RWPE1 (cell line): Measurements from ENCODE around the gene CERS2.

Experiments
- CTCF ChIA-PET: fragments of 350-600 bp; sonication (Branson Sonifier 250); formaldehyde crosslinking; extraction: SDS; loops from one replicate; lab custom pipeline; 2021; lab: Yijun Ruan, JAX
- POLR2A ChIA-PET: fragments of 400-600 bp; formaldehyde crosslinking; extraction: SDS; loops from one replicate; lab custom pipeline; 2020; ENCODE audit warnings: antibody characterized with exemption; ENCODE audit not compliant: low non-redundant PET; lab: Yijun Ruan, JAX
- DNase-seq: peaks from one replicate; pipeline ENCODE4 v3.0.0; 2012; ENCODE audit warnings: low spot score
- H3K27ac ChIP-seq: fragments of 450-650 bp; 2 replicates; pipeline ENCODE4 v1.5.1; 2017
- TF ChIP-seq, protein P1 (sequence below): fragments of 450-650 bp; conservative IDR thresholded peaks from 2 replicates; pipeline ENCODE4 v1.5.1; 2017; ENCODE audit warnings: low read depth, mild to moderate bottlenecking

CERS2 gene

DNA sequence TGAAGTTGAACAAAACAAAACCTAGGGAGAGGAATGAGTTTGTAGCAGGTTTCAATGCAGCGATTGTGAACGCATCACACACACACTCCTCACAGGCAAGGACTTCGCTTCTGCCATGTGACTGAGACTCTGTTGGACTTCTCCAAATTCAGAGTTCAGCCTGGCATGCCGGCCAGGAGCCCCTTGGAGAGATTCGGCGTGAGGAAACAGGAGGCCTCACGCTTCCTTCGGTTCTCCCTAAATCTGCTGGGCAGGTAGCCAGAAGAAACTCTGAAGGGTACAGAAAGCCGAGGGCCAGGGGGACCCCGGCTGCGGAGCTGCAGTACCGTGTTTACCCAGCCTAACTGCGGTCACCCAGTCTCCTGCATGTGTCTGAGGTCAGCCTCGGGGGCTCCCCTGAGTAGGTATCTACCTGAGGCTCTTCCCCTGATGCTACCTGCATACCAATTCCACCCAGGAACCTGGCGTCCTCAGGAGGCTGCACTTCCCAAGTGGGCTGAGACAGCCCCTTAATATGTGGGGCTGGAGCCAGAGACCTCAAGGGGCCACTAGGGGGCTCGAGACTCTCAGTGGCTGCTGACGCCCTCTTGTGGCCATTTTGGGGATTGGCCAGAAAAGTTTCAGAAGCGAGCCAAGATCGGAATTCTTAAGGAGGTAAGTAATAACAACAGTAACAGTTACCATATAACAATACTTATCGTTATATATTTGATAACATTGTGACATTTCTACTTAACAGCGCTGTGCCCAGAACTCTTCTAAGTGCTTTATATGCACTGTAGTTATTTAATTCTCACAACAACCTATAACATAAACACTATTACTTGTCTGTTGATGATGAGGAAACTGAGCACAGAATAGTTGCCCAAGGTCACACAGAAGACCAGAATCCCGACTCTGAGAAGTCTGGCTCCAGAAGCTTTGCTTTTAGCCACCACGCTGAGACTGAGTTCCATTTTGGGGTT lies 4.7 kb upstream of the CERS2 start:
- ChIA-PET CTCF (interaction anchor here (0.5 to 2.4 kb wide), 5 partner anchors 16 to 134 kb away, joined by 3 to 12 read pairs (median 5); partner anchors contain the start of gene MINDY1), POLR2A (no interaction called here)
- TF ChIP-seq, protein P1, sequence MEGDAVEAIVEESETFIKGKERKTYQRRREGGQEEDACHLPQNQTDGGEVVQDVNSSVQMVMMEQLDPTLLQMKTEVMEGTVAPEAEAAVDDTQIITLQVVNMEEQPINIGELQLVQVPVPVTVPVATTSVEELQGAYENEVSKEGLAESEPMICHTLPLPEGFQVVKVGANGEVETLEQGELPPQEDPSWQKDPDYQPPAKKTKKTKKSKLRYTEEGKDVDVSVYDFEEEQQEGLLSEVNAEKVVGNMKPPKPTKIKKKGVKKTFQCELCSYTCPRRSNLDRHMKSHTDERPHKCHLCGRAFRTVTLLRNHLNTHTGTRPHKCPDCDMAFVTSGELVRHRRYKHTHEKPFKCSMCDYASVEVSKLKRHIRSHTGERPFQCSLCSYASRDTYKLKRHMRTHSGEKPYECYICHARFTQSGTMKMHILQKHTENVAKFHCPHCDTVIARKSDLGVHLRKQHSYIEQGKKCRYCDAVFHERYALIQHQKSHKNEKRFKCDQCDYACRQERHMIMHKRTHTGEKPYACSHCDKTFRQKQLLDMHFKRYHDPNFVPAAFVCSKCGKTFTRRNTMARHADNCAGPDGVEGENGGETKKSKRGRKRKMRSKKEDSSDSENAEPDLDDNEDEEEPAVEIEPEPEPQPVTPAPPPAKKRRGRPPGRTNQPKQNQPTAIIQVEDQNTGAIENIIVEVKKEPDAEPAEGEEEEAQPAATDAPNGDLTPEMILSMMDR = peak; percentile 99
- peak; percentile 89 for DNase-seq
- peak overlapping the region; percentile 91 for H3K27ac ChIP-seq

DNA sequence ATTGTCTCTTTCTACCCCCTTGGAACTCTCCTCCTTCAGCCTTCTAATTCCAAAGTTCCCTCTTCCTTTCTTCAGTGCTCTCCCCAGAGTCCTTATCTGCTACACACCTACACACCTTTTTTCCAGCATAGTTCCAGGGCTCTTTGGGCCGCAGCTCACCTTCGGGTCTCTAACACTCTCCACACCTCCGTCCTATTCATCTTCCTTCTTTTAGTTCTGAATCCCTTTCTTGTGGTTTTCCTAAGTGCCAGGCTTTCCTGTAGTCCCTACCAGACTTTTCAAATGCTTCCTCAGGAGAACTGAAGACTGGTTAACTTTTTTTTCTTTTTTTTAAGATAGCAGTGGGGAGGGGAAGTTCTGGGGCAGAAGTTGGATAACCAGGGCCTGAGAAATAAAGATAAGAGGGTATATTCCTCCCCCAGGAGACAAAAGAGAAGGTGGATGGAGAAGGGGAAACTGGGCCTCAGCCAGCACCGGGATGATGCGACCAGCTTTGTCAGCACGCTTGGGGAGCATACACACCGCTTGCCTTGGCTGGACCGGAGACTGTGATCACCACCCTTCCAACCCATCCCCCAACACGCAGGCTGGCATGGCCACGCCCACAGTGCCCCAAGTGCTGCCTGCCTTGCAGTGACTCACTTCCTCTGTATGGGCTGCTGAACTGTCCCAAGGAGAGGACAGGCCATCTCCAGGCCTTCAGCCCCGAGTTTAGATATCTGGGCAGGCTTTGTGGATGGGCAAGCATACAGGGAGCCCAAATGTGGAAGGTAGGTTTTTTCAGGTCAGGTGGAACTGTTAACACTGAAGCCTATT lies 2.5 kb upstream of the CERS2 start:
- H3K27ac ChIP-seq = peak overlapping the region; percentile 91
- TF ChIP-seq, protein P1 = no peak
- ChIA-PET POLR2A (interaction anchor here (0.5 kb wide), 1 partner anchor 387 kb away, joined by 4 read pairs; no protein-coding TSS in a partner anchor), CTCF (interaction anchor here (0.6 to 0.7 kb wide), 3 partner anchors 29 to 187 kb away, joined by 3 to 4 read pairs (median 4); no protein-coding TSS in a partner anchor)
- DNase-seq = peak; percentile 84

DNA sequence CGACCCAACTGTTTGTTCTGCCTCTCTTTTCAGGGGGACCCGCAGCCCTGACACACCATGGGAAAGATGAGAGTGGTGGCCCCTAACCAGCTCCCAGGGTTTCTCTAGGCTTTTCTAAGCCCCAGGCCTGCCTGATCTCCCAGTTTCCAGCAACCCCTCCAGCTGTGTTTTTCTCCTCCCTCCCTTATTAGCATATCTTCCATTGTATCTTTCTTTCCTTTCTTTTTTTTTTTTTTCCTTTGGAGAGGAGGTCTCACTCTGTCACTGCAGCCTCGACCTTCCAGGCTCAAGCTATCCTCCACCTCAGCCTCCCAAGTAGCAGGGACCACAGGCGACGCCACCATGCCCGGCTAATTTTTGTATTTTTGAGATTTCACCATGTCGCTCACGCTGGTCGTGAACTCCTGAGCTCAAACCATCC lies 1.8 kb upstream of the CERS2 start:
- TF ChIP-seq, protein P1 = no peak
- DNase-seq = no peak
- ChIA-PET POLR2A (interaction anchor here (0.5 kb wide), 1 partner anchor 387 kb away, joined by 4 read pairs; no protein-coding TSS in a partner anchor), CTCF (interaction anchor here (0.7 to 0.9 kb wide), 2 partner anchors 10 to 30 kb away, joined by 3 to 4 read pairs; no protein-coding TSS in a partner anchor)
- H3K27ac ChIP-seq = peak overlapping the region; percentile 91

DNA sequence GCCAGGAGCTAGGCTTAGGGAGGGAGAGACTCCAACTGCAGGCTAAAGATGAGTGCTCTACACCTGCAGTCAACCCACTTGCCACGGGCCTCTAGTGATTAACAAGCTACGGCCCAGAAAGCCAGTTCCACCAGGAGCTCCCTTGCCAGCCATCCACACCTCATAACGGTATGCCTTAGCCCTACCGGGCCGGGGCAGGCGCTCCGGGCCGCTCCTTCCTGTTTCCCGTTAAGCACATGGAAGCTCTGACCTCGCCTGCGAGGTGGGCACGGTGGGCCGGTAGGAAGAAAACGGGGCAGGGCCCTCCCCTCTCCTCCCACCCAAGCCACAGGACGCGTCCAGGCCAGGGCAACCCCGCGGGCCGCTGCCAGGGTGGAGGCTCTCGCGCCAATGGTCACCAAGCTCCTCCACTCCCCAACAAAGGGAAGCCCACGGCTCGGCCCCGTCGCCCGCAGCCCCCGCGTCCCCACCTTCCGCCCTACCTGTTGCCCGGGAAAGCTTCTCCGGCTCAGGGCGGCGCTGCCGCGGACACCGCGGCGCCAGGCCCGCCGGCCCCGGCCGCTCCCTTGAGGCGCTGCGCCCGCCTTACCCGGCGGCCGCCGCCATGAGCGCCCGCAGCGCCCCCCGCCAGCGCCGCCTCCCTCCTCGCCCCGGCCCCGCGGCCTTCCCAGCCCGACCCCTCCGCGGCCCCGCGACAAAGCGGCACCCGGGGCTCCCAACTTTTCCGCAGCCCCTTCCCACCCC lies 627 bp downstream of the CERS2 start:
- ChIA-PET POLR2A (no interaction called here), CTCF (interaction anchor here (0.6 to 1.0 kb wide), 3 partner anchors 11 to 22 kb away, joined by 3 read pairs; no protein-coding TSS in a partner anchor)
- peak overlapping the region; percentile 91 for H3K27ac ChIP-seq
- no peak for DNase-seq
- TF ChIP-seq, protein P1 = no peak

DNA sequence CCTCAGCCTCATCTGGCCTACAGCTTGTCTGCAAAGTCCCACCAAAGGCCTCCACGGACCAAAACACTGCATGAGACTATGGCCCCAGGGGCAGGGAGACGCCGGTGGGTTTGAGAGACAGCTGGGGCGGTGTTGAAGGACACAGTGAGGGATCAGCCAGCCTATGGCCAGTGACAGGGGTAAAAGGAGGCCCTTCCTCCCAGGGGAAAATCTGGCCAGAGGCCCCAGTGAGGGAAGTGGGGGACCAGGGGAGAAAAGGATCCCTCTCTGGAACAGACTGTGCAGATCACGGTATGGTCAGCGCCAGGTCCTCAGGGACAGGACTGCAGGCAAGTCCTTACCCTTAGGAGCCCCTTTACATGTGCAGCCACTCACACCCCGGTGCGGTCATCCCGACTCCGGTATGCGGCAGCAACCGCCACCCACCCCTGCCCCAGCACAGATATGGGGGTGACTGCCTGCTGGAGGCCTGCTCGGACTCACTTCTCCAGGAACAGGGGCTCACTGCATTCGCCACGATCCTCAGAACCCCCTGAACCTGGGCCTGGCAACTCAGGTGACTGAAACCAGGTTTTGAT lies 1.3 kb downstream of the CERS2 start:
- CTCF ChIA-PET = interaction anchor here (0.6 to 1.0 kb wide), 4 partner anchors 12 to 23 kb away, joined by 3 to 4 read pairs (median 3); no protein-coding TSS in a partner anchor
- TF ChIP-seq, protein P1 = no peak
- POLR2A ChIA-PET = no interaction called here
- peak overlapping the region; percentile 91 for H3K27ac ChIP-seq
- no peak for DNase-seq
